ENCODE results near the gene ARPIN. TPM values are rescaled to one million over a fixed set of nuclear protein-coding genes. Genes with fewer than 3 reads are reported as not detected.

The ARPIN gene
- total and polyA plus RNA-seq, 10 of the 15 experiments (the other 5 are each of a cell fraction or from before 2014, with no cell fraction given) = 0.02 to 0.04 TPM; not detected in 8

- ChIA-PET SMC1A (ENCODE audit: uncharacterized antibody, unreplicated experiment) (interaction anchor here (1.5 kb wide), 1 partner anchor 17 kb away, joined by 3 read pairs; no protein-coding TSS in a partner anchor), POLR2A (no interaction called here), CTCF (interaction anchor here (1.3 kb wide), 1 partner anchor 17 kb away, joined by 8 read pairs; no protein-coding TSS in a partner anchor), RAD21 (ENCODE audit: unreplicated experiment) (no interaction called here)
- Histone ChIP-seq H3K4me3 (no peak overlapping the region), H3K79me2 (ENCODE audit: control insufficient read depth, insufficient read depth, low read length) (no peaks in the 10 kb centered on the region), H3K9ac (ENCODE audit: control insufficient read depth, insufficient read depth, low read length) (no peak overlapping the region), H3K36me3 (ENCODE audit: control insufficient read depth in 2 of 2, insufficient read depth in 2 of 2, low read length in 1 of 2) (peaks cover 0 to 3% of the 10 kb centered on the region in 2 experiments; a peak in 2 of 4 replicates), H2AFZ (ENCODE audit: control insufficient read depth, low read depth, low read length) (no peak overlapping the region), H3K9me3 (replicated peaks; ENCODE audit: control insufficient read depth, insufficient read depth, low read length) (no peaks in the 10 kb centered on the region), H4K20me1 (ENCODE audit: control insufficient read depth, insufficient read depth) (no peaks in the 10 kb centered on the region), H3K4me1 (ENCODE audit: control insufficient read depth, insufficient read depth, low read length) (peaks cover 16% of the 10 kb centered on the region), H3K4me2 (ENCODE audit: control insufficient read depth, insufficient read depth) (no peak overlapping the region), H3K27ac (ENCODE audit: control insufficient read depth, insufficient read depth) (no peak overlapping the region), H3K27me3 (replicated peaks in 1 of 2; ENCODE audit: control insufficient read depth in 2 of 2, insufficient read depth in 2 of 2, low read length in 1 of 2) (no peaks in the 10 kb centered on the region)
- TF ChIP-seq, protein P1, sequence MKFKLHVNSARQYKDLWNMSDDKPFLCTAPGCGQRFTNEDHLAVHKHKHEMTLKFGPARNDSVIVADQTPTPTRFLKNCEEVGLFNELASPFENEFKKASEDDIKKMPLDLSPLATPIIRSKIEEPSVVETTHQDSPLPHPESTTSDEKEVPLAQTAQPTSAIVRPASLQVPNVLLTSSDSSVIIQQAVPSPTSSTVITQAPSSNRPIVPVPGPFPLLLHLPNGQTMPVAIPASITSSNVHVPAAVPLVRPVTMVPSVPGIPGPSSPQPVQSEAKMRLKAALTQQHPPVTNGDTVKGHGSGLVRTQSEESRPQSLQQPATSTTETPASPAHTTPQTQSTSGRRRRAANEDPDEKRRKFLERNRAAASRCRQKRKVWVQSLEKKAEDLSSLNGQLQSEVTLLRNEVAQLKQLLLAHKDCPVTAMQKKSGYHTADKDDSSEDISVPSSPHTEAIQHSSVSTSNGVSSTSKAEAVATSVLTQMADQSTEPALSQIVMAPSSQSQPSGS (IDR thresholded peaks at IDR 0.05; ENCODE audit: low read length) = no peak
- TF ChIP-seq MTA3 (IDR thresholded peaks at IDR 0.05; ENCODE audit: borderline replicate concordance, low read length) (no peak), YY1 (IDR thresholded peaks at IDR 0.05; ENCODE audit: low read depth, low read length) (no peak), MEF2B (IDR thresholded peaks at IDR 0.05; ENCODE audit: partially characterized antibody, poor library complexity, severe bottlenecking) (no peak), REST (IDR thresholded peaks at IDR 0.05; ENCODE audit: low read depth, low read length) (no peak), ZBTB40 (IDR thresholded peaks at IDR 0.05; ENCODE audit: borderline replicate concordance) (no peak), USF1 (IDR thresholded peaks at IDR 0.05; ENCODE audit: borderline replicate concordance, extremely low read length, insufficient read depth, low read depth, low read length) (no peak), BRCA1 (IDR thresholded peaks at IDR 0.05; ENCODE audit: low read depth, low read length) (no peak), FOXK2 (IDR thresholded peaks at IDR 0.05) (no peak), BACH1 (IDR thresholded peaks at IDR 0.05; ENCODE audit: borderline replicate concordance) (no peak), SUZ12 (IDR thresholded peaks at IDR 0.05; ENCODE audit: unreplicated experiment) (no peak), PAX8 (IDR thresholded peaks at IDR 0.05) (no peak)
- WGBS (ENCODE audit: insufficient coverage, insufficient replicate concordance, low lambda C conversion rate, missing lambda C conversion rate) = 78% methylated on average over 3 of the region's 3 CpGs
- in situ Hi-C loops (cut with MboI) = no loop called here
- ATAC-seq (no peak), DNase-seq (ENCODE audit: low read depth, low spot score) (no peak), FAIRE-seq (no peak)
- BruUV-seq (replicated peaks) = no TSS peak
- intact Hi-C loops (cut with micrococcal nuclease; ENCODE audit: unreplicated experiment) = no loop called here
Observed at GRCh38 chr15:89857673-89858072, 55.1 kb downstream of the ARPIN start.
